CD14-positive monocyte (primary cell): Measurements from ENCODE around the gene SNX21. TPM values are rescaled to one million over a fixed set of nuclear protein-coding genes. Genes with fewer than 3 reads are reported as not detected.

Experiments used
- DNase-seq, 3 donors: peaks; one replicate each; pipeline ENCODE4 v3.0.0-alpha.2; 2011 to 2022
- H2AFZ ChIP-seq: 2 replicates; pipeline ENCODE4 v1.6.0; 2012; ENCODE audit warnings: mild to moderate bottlenecking, low read depth, low read length, inconsistent platforms; ENCODE audit not compliant: insufficient read depth, poor library complexity, severe bottlenecking
- H3K27ac ChIP-seq, 2 donors: 1 replicate in 1 of 2; 2 replicates in 1 of 2; pipeline ENCODE4 v1.5.1; 2012 to 2013; ENCODE audit warnings: low read length in 2 of 2, control low read depth in 1 of 2, inconsistent platforms in 1 of 2, low read depth in 1 of 2, mild to moderate bottlenecking in 1 of 2
- H3K27me3 ChIP-seq, 2 donors: one replicate each; pipeline versions ENCODE4 v1.6.0 to v1.6.1; 2011 to 2013; ENCODE audit warnings: low read length in 2 of 2; ENCODE audit not compliant: control insufficient read depth in 2 of 2, insufficient read depth in 2 of 2
- H3K36me3 ChIP-seq, 2 donors: replicated peaks in 1 of 2; 1 replicate in 1 of 2; 2 replicates in 1 of 2; pipeline versions ENCODE4 v1.5.1 to v1.6.1; 2012 to 2013; ENCODE audit warnings: low read length in 2 of 2, control low read depth in 1 of 2, inconsistent platforms in 1 of 2, mild to moderate bottlenecking in 1 of 2; ENCODE audit not compliant: insufficient read depth in 2 of 2, control insufficient read depth in 1 of 2
- H3K4me1 ChIP-seq, 2 donors: 1 replicate in 1 of 2; 2 replicates in 1 of 2; pipeline versions ENCODE4 v1.5.1 to v1.6.1; 2012 to 2013; ENCODE audit warnings: low read length in 2 of 2, control low read depth in 1 of 2, inconsistent platforms in 1 of 2, mild to moderate bottlenecking in 1 of 2, moderate library complexity in 1 of 2; ENCODE audit not compliant: insufficient read depth in 2 of 2, control insufficient read depth in 1 of 2
- H3K4me2 ChIP-seq: replicated peaks from 2 replicates; pipeline ENCODE3; 2012; ENCODE audit warnings: low read length, moderate library complexity, mild to moderate bottlenecking; ENCODE audit not compliant: poor library complexity, severe bottlenecking; ENCODE audit errors: extremely low read depth
- H3K4me3 ChIP-seq, 3 experiments: fragments of 200-600 bp in 1 of 3; sonication (generic) in 1 of 3; replicated peaks in 1 of 3; 1 replicate in 2 of 3; 2 replicates in 1 of 3; pipeline ENCODE4 v1.5.1; 2011 to 2013; ENCODE audit warnings: low read length in 3 of 3, mild to moderate bottlenecking in 3 of 3, control low read depth in 2 of 3, low read depth in 2 of 3, inconsistent platforms in 1 of 3, moderate library complexity in 1 of 3
- H3K79me2 ChIP-seq: 2 replicates; pipeline ENCODE4 v1.6.0; 2012; ENCODE audit warnings: mild to moderate bottlenecking, control low read depth, inconsistent platforms, low read length, moderate library complexity; ENCODE audit not compliant: insufficient read depth
- H3K9ac ChIP-seq: 2 replicates; pipeline ENCODE4 v1.6.0; 2017; ENCODE audit warnings: low read length, mild to moderate bottlenecking; ENCODE audit not compliant: insufficient read depth, poor library complexity, severe bottlenecking
- H3K9me3 ChIP-seq, 2 donors: replicated peaks in 1 of 2; 1 replicate in 1 of 2; 2 replicates in 1 of 2; pipeline versions ENCODE4 v1.5.1 to v1.6.1; 2012 to 2013; ENCODE audit warnings: low read length in 2 of 2, control low read depth in 1 of 2; ENCODE audit not compliant: control insufficient read depth in 1 of 2, insufficient read depth in 1 of 2
- H4K20me1 ChIP-seq: 2 replicates; pipeline ENCODE4 v1.6.0; 2012; ENCODE audit warnings: mild to moderate bottlenecking, low read length, control low read depth, moderate library complexity; ENCODE audit not compliant: insufficient read depth
- H3K27ac Mint-ChIP-seq, 7 donors: one replicate each; pipeline ENCODE4 v1.8.0; 2020; ENCODE audit warnings: mild to moderate bottlenecking in 7 of 7, mixed read lengths in 7 of 7, moderate library complexity in 6 of 7, inconsistent platforms in 2 of 7
- H3K27me3 Mint-ChIP-seq, 3 donors: one replicate each; pipeline ENCODE4 v1.8.0; 2021 to 2022; ENCODE audit warnings: low read depth in 3 of 3, mild to moderate bottlenecking in 3 of 3, mixed read lengths in 3 of 3, moderate library complexity in 3 of 3, inconsistent platforms in 1 of 3
- H3K36me3 Mint-ChIP-seq, 2 donors: one replicate each; pipeline ENCODE4 v1.8.0; 2020; ENCODE audit warnings: mixed read lengths in 2 of 2, inconsistent platforms in 1 of 2, mild to moderate bottlenecking in 1 of 2
- H3K4me1 Mint-ChIP-seq: one replicate; pipeline ENCODE4 v1.8.0; 2020; ENCODE audit warnings: mild to moderate bottlenecking, mixed read lengths
- H3K4me3 Mint-ChIP-seq, 2 donors: one replicate each; pipeline ENCODE4 v1.8.0; 2020; ENCODE audit warnings: mild to moderate bottlenecking in 2 of 2, mixed read lengths in 2 of 2, moderate library complexity in 1 of 2
- H3K9me3 Mint-ChIP-seq, 7 donors: one replicate each; pipeline ENCODE4 v1.8.0; 2020 to 2022; ENCODE audit warnings: mixed read lengths in 7 of 7, mild to moderate bottlenecking in 6 of 7, moderate library complexity in 6 of 7, inconsistent platforms in 2 of 7
- WGBS: methylation state at CpG from one replicate; pipeline ENCODE4 v1.1.5; 2013; ENCODE audit warnings: missing lambda C conversion rate; ENCODE audit not compliant: insufficient coverage; 5-methylcytosine and 5-hydroxymethylcytosine counted together
- intact Hi-C, 2 donors: fragments of 100-400 bp; cut with micrococcal nuclease; formaldehyde crosslinking; loops; one replicate each; pipeline versions ENCODE4 v1.15.0 to v1.15.1; 2023
- polyA plus RNA-seq, 3 donors: library from polyadenylated mRNA; depleted of rRNA in 1 of 3; unstranded in 2 of 3; stranded (reverse) in 1 of 3; fragments of 300-500 nt in 2 of 3; fragments of >200 nt in 1 of 3; fragmentation: Illumina TruSeq in 2 of 3; gene quantifications; 1 replicate in 2 of 3; 2 replicates in 1 of 3; pipeline ENCODE4 v1.2.3, GENCODE V29; 2012 to 2021
- TF ChIP-seq, protein P1 (sequence below): fragments of 200-600 bp; IDR thresholded peaks from one replicate; pipeline ENCODE4 v1.8.0; 2022; ENCODE audit warnings: antibody characterized with exemption, mild to moderate bottlenecking

Gene SNX21
- polyA plus RNA-seq, 3 donors = 11.2 to 16.9 (median 12.7) TPM

DNA sequence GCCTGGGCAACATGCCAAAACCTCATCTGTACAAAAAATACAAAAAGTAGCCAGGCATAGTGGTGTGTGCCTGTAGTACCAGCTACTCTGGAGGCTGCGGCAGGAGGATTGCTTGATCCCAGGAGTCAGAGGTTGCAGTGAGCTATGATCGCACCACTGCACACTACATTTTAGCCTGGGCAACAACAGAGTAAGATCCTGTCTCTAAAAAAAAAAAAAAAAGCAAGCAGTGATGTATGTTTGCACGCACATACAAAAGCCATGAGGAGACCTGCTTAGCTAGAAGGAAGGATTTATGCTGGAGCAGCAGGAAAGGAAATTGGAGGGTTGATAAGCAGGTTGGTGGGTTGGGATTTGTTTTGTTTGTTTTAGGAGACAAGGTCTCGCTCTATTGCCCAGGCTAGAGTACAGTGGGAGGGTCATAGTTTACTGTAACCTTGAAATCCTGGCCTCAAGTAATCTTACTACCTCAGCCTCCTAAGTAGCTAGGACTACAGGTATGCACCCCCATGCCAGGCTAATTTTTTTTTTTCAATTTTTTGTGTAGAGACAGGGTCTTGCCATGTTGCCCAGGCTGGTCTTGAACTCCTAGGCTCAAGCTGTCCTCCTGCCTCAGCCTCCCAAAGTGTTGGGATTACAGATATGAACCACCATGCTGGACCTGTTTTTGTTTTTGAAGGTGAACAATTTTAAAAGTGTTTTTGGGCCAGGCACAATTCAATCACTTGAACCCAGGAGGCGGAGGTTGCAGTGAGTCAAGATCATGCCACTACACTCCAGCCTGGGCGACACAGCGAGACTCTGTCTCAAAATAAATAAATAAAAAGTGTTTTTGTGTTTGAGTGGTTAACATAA lies 27.8 kb downstream of the SNX21 start:
- peaks cover 2 to 9% of the 10 kb centered on the region in 2 donors for H3K36me3 Mint-ChIP-seq

More for the DNA sequence above, 27.8 kb downstream of the SNX21 start:
- no peak for DNase-seq
- no peak overlapping the region for H3K27ac ChIP-seq
- H4K20me1 ChIP-seq = no peaks in the 10 kb centered on the region
- H3K4me3 ChIP-seq = no peak overlapping the region
- no peaks in the 10 kb centered on the region for H3K36me3 ChIP-seq
- no peak overlapping the region for H3K4me2 ChIP-seq
- H3K4me3 Mint-ChIP-seq = no peak overlapping the region
- H3K4me1 Mint-ChIP-seq = peaks cover 22% of the 10 kb centered on the region
- H3K79me2 ChIP-seq = peaks cover 31% of the 10 kb centered on the region
- H3K9me3 ChIP-seq = no peaks in the 10 kb centered on the region
- TF ChIP-seq, protein P1, sequence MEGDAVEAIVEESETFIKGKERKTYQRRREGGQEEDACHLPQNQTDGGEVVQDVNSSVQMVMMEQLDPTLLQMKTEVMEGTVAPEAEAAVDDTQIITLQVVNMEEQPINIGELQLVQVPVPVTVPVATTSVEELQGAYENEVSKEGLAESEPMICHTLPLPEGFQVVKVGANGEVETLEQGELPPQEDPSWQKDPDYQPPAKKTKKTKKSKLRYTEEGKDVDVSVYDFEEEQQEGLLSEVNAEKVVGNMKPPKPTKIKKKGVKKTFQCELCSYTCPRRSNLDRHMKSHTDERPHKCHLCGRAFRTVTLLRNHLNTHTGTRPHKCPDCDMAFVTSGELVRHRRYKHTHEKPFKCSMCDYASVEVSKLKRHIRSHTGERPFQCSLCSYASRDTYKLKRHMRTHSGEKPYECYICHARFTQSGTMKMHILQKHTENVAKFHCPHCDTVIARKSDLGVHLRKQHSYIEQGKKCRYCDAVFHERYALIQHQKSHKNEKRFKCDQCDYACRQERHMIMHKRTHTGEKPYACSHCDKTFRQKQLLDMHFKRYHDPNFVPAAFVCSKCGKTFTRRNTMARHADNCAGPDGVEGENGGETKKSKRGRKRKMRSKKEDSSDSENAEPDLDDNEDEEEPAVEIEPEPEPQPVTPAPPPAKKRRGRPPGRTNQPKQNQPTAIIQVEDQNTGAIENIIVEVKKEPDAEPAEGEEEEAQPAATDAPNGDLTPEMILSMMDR = no peak
- H3K9ac ChIP-seq = no peak overlapping the region
- H2AFZ ChIP-seq = no peak overlapping the region
- H3K4me1 ChIP-seq = peaks cover 11 to 18% of the 10 kb centered on the region in 2 donors
- no peak overlapping the region for H3K27ac Mint-ChIP-seq
- H3K9me3 Mint-ChIP-seq = no peaks in the 10 kb centered on the region
- intact Hi-C loops = no loop called here
- peaks cover 0 to 2% (median 0%) of the 10 kb centered on the region in 3 donors for H3K27me3 Mint-ChIP-seq
- H3K27me3 ChIP-seq = no peaks in the 10 kb centered on the region
- WGBS = 100% methylated on average over 1 of the region's 7 CpGs
